Activated naive CD8-positive, alpha-beta T cell treated with anti-CD3 and anti-CD28 coated beads, Interleukin-2, amount 10 ng/mL, durations not matched to agents 7 days and 5 days (primary cell): ENCODE results near the gene RUNX1. TPM values are rescaled to one million over a fixed set of nuclear protein-coding genes. Genes with fewer than 3 reads are reported as not detected.
A peak's percentile ranks its signal among the peaks of the same experiment; 100 is the strongest.

ENCODE experiments used
- ATAC-seq: fragments of 150-1000 bp; cut with Tn5 transposase; one replicate; pipeline ENCODE4 v1.10.0; 2021; ENCODE audit warnings: low read depth, moderate library complexity
- POLR2A ChIA-PET: fragments of 350-600 bp; sonication (Branson Sonifier 250); formaldehyde crosslinking; loops from one replicate; lab custom pipeline; 2021; ENCODE audit warnings: antibody characterized with exemption; lab: Charles Lee
- DNase-seq: peaks from one replicate; pipeline ENCODE4 v3.0.0; 2021
- H3K27ac Mint-ChIP-seq: one replicate; pipeline ENCODE4 v1.8.0; 2022; ENCODE audit warnings: mild to moderate bottlenecking, mixed read lengths
- H3K27me3 Mint-ChIP-seq: one replicate; pipeline ENCODE4 v1.8.0; 2022; ENCODE audit warnings: mild to moderate bottlenecking, moderate library complexity, mixed read lengths
- H3K36me3 Mint-ChIP-seq: one replicate; pipeline ENCODE4 v1.8.0; 2021; ENCODE audit warnings: mild to moderate bottlenecking, mixed read lengths
- H3K4me1 Mint-ChIP-seq: one replicate; pipeline ENCODE4 v1.8.0; 2021; ENCODE audit warnings: mixed read lengths
- H3K4me3 Mint-ChIP-seq: one replicate; pipeline ENCODE4 v1.8.0; 2022; ENCODE audit warnings: mild to moderate bottlenecking, moderate library complexity, mixed read lengths
- H3K9me3 Mint-ChIP-seq: one replicate; pipeline ENCODE4 v1.8.0; 2021; ENCODE audit warnings: mixed read lengths
- total RNA-seq, 2 experiments: library from RNA; stranded (reverse); gene quantifications; one replicate each; pipeline ENCODE4 v1.2.3, GENCODE V29; 2021

The RUNX1 gene
- total RNA-seq, 2 experiments from 2014 or later: 23.0 to 29.7 TPM

GRCh38 chr21:35077466-35077865, 28.4 kb upstream of the RUNX1 start:
- H3K27ac Mint-ChIP-seq: no peak overlapping the region
- H3K4me3 Mint-ChIP-seq: no peak overlapping the region
- peaks cover 1% of the 10 kb centered on the region for H3K36me3 Mint-ChIP-seq
- no peak for ATAC-seq
- H3K9me3 Mint-ChIP-seq: peaks cover 12% of the 10 kb centered on the region
- POLR2A ChIA-PET: no interaction called here
- peaks cover 4% of the 10 kb centered on the region for H3K4me1 Mint-ChIP-seq
- H3K27me3 Mint-ChIP-seq: peaks cover 8% of the 10 kb centered on the region
- no peak for DNase-seq

- Mint-ChIP-seq H3K4me3 (no peak overlapping the region), H3K27ac (no peak overlapping the region), H3K36me3 (no peaks in the 10 kb centered on the region), H3K9me3 (peaks cover 8% of the 10 kb centered on the region), H3K4me1 (peaks cover 4% of the 10 kb centered on the region), H3K27me3 (peaks cover 5% of the 10 kb centered on the region)
- POLR2A ChIA-PET: interaction anchor here (1.4 kb wide), 1 partner anchor 49 kb away, joined by 3 read pairs; no protein-coding TSS in a partner anchor
- ATAC-seq: no peak
- no peak for DNase-seq
Observed at GRCh38 chr21:35075546-35075945, 26.4 kb upstream of the RUNX1 start.

DNA sequence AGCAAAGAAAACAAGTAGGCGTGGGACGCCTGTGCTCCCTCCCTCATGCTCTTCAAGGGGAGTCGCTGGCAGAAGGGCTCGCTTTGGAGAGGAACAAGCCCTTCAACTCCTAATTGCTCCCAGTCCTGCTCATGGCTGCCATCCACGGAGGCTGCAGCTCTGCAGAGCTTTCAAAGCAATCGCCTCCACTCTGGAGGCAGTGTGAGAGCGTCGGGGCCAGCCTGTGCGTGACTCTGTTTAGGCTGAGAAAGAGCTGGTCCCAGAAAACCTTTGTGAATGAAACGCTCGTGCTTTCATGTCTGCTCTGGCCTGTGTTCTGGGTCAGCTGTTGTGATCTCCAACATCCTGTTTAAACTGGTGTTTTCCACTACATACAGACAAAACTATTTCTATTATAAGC, 23.9 kb upstream of the RUNX1 start:
- Mint-ChIP-seq H3K36me3 (no peaks in the 10 kb centered on the region), H3K27me3 (peaks cover 2% of the 10 kb centered on the region), H3K4me1 (peaks cover 4% of the 10 kb centered on the region), H3K4me3 (no peak overlapping the region), H3K9me3 (peaks cover 8% of the 10 kb centered on the region), H3K27ac (no peak overlapping the region)
- no peak for DNase-seq
- no peak for ATAC-seq
- POLR2A ChIA-PET: no interaction called here

GRCh38 chr21:35072557-35072956, 23.5 kb upstream of the RUNX1 start:
- POLR2A ChIA-PET: no interaction called here
- no peak for ATAC-seq
- H3K4me3 Mint-ChIP-seq: no peak overlapping the region

DNA sequence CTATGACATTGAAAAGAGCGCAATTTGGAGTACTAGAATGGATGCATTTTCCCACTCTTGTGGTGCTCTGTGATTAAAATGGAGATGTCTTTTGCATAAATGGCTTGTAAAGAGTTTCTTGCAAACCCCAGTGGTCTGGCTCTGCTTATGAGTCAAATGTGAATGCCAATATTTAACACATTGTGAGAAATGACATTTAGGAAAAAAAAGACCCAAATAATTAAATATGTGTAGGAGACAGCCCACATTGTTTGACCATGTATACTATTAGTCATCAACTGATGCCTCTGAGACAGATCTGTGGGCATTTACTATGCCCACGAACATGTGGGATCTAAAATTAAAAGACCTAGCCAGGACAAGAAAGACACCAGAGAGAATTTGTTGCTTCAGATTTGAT, 22.2 kb upstream of the RUNX1 start:
- Mint-ChIP-seq H3K4me1 (peaks cover 4% of the 10 kb centered on the region), H3K36me3 (no peaks in the 10 kb centered on the region), H3K9me3 (peaks cover 10% of the 10 kb centered on the region), H3K27me3 (peaks cover 2% of the 10 kb centered on the region), H3K4me3 (no peak overlapping the region), H3K27ac (no peak overlapping the region)
- DNase-seq (no peak), ATAC-seq (no peak)
- POLR2A ChIA-PET: no interaction called here

More at GRCh38 chr21:35072557-35072956, 23.5 kb upstream of the RUNX1 start:
- peaks cover 2% of the 10 kb centered on the region for H3K27me3 Mint-ChIP-seq
- peaks cover 8% of the 10 kb centered on the region for H3K9me3 Mint-ChIP-seq
- no peaks in the 10 kb centered on the region for H3K36me3 Mint-ChIP-seq
- H3K27ac Mint-ChIP-seq: no peak overlapping the region
- DNase-seq: no peak
- H3K4me1 Mint-ChIP-seq: peaks cover 4% of the 10 kb centered on the region

DNA sequence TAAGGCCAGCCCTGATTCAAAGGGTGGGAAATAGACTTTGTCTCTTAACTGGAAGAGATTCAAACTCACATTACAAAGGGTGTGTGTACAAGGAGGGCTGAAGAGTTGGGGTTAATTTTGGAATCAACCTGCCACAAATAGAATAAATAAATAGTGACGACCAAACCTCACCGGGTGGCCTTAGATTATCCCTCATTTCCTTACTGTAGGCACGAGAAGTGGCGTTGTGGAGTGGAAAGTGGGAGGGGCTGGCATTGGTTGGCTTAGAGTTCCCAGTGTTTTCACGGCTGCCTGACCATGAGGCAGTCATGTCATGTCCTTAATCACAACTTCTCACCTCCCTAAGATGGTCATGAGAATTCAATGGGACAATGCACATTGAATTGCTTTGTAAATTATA, 21.3 kb upstream of the RUNX1 start:
- Mint-ChIP-seq H3K9me3 (peaks cover 10% of the 10 kb centered on the region), H3K27ac (no peak overlapping the region), H3K4me3 (no peak overlapping the region), H3K36me3 (no peaks in the 10 kb centered on the region), H3K27me3 (peaks cover 2% of the 10 kb centered on the region), H3K4me1 (peaks cover under 1% of the 10 kb centered on the region)
- ATAC-seq (no peak), DNase-seq (no peak)
- POLR2A ChIA-PET: no interaction called here

GRCh38 chr21:35066824-35067223, 17.7 kb upstream of the RUNX1 start:
- Mint-ChIP-seq H3K9me3 (peaks cover 1% of the 10 kb centered on the region), H3K36me3 (no peaks in the 10 kb centered on the region), H3K4me1 (peaks cover 2% of the 10 kb centered on the region), H3K4me3 (no peak overlapping the region), H3K27me3 (no peaks in the 10 kb centered on the region), H3K27ac (no peak overlapping the region)
- ATAC-seq (no peak), DNase-seq (no peak)
- POLR2A ChIA-PET: no interaction called here

- peaks cover 1% of the 10 kb centered on the region for H3K9me3 Mint-ChIP-seq
- POLR2A ChIA-PET: no interaction called here
- H3K36me3 Mint-ChIP-seq: no peaks in the 10 kb centered on the region
- DNase-seq: no peak
- peaks cover 4% of the 10 kb centered on the region for H3K27me3 Mint-ChIP-seq
- no peak overlapping the region for H3K27ac Mint-ChIP-seq
- no peak overlapping the region for H3K4me3 Mint-ChIP-seq
- peaks cover 2% of the 10 kb centered on the region for H3K4me1 Mint-ChIP-seq
- ATAC-seq: no peak
Observed at GRCh38 chr21:35063428-35064172, 14.5 kb upstream of the RUNX1 start.

GRCh38 chr21:35062016-35062415, 12.9 kb upstream of the RUNX1 start:
- Mint-ChIP-seq H3K4me1 (peaks cover 7% of the 10 kb centered on the region), H3K9me3 (peaks cover 1% of the 10 kb centered on the region)

DNA sequence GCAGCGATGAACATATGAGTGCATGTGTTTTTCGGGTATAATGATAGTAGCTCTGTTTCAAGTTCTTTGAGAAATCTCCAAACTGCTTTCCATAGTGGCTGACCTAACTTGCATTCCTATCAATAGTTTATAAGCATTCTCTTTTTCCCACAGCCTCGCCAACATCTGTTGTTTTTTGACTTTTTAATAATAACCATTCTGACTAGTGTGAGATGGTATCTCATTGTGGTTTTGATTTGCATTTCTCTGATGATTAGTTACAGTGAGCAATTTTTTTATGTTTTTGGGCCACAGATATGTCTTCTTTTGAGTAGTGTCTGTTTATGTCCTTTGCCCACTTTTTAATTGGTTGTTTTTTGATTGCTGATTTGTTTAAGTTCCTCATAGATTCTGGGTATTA, 10.6 kb upstream of the RUNX1 start:
- H3K36me3 Mint-ChIP-seq: no peaks in the 10 kb centered on the region
- ATAC-seq: no peak
- H3K4me3 Mint-ChIP-seq: no peak overlapping the region
- peaks cover 8% of the 10 kb centered on the region for H3K27me3 Mint-ChIP-seq
- H3K9me3 Mint-ChIP-seq: no peaks in the 10 kb centered on the region
- POLR2A ChIA-PET: no interaction called here
- no peak for DNase-seq
- no peak overlapping the region for H3K27ac Mint-ChIP-seq
- peaks cover 8% of the 10 kb centered on the region for H3K4me1 Mint-ChIP-seq

More at GRCh38 chr21:35062016-35062415, 12.9 kb upstream of the RUNX1 start:
- H3K27me3 Mint-ChIP-seq: peaks cover 8% of the 10 kb centered on the region
- H3K4me3 Mint-ChIP-seq: no peak overlapping the region
- POLR2A ChIA-PET: no interaction called here
- H3K36me3 Mint-ChIP-seq: no peaks in the 10 kb centered on the region
- no peak for DNase-seq
- ATAC-seq: no peak
- H3K27ac Mint-ChIP-seq: no peak overlapping the region

DNA sequence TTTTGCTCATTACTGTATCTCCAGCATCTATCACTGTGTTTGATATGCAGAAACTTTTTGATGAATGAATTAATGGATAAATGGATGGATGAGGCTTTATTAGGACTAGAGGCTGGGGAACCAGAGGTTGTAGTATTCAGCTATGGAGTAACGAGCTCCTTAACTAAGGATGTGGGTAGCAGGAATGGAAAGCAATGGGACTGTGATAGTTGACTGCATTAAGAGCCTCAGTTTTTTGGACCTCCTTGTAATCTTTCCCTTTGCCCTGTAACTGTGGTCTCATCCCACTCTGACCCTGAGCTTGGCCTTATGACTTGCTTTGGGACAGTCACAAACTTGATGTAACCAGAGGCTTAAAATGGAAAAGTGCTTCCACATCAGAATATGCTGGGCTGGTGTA, 9.0 kb upstream of the RUNX1 start:
- ATAC-seq (no peak), DNase-seq (no peak)
- Mint-ChIP-seq H3K27ac (no peak overlapping the region), H3K27me3 (peaks cover 10% of the 10 kb centered on the region), H3K4me1 (peaks cover 6% of the 10 kb centered on the region), H3K36me3 (no peaks in the 10 kb centered on the region), H3K4me3 (no peak overlapping the region), H3K9me3 (no peaks in the 10 kb centered on the region)
- POLR2A ChIA-PET: no interaction called here

GRCh38 chr21:35057428-35057827, 8.3 kb upstream of the RUNX1 start:
- Mint-ChIP-seq H3K27ac (no peak overlapping the region), H3K4me1 (peaks cover 6% of the 10 kb centered on the region), H3K27me3 (peaks cover 14% of the 10 kb centered on the region), H3K9me3 (no peaks in the 10 kb centered on the region), H3K4me3 (no peak overlapping the region), H3K36me3 (no peaks in the 10 kb centered on the region)
- DNase-seq (no peak), ATAC-seq (no peak)
- POLR2A ChIA-PET: no interaction called here

DNA sequence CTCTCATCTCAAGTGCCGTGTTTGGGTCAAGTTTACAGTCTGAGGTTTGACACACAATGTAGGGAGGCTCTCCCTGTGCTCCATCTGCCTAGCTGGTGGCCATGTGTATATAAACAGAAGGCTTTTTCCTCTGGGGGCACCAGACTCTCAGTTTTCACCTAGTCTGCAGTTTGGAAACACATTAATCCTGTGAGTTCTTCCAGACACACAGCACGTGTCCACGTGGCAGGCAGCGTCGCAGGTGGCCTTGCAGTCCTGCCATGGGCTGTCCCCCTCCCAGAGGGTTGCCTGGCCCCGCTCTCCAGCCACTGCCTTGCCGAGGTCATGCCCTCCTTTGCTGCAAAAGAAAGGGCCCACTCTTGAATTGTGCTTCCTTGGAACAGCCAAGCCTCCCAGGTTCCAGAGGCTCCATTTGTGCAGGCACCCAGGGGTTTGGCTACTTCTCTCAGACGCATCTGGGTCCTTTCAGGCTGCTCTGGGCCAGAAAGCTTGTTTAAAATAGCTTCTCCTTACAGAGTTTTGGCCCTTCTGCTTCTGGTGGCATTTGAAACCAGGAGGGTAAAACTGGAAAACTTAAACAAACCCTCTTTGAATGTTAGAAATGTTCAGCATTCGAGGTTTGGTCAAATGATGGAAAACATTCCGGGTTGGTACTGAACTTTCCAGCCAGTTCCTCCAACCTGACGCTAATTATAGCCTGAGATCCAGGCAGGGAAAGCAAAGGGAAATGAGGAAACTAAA, 4.4 kb upstream of the RUNX1 start:
- DNase-seq: no peak
- peaks cover 37% of the 10 kb centered on the region for H3K4me1 Mint-ChIP-seq

DNA sequence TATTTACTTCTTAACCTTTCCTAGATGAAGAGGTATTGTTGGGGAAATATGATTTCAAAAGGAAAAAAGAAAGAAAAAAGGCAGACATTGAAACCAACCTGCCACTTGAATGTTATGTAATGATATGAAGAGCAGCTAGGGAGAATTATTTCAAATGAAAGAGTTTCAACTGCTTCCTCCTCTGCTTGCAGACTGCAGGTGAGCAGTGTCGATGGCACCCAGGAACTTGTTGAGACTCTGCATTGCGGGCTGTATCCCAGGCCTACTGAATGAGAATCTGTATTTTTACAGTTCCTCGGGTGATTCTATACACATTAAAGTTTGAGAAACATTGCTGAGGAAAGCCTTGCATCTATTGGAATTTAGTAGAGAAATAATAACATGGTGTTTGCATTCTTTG, 3.7 kb upstream of the RUNX1 start:
- DNase-seq (no peak), ATAC-seq (no peak)
- POLR2A ChIA-PET: interaction anchor here (0.6 kb wide), 1 partner anchor 253 kb away, joined by 3 read pairs; no protein-coding TSS in a partner anchor
- Mint-ChIP-seq H3K36me3 (no peaks in the 10 kb centered on the region), H3K27ac (no peak overlapping the region), H3K27me3 (peaks cover 8% of the 10 kb centered on the region), H3K9me3 (no peaks in the 10 kb centered on the region), H3K4me1 (peaks cover 43% of the 10 kb centered on the region), H3K4me3 (no peak overlapping the region)

More for the DNA sequence above, 4.4 kb upstream of the RUNX1 start:
- Mint-ChIP-seq H3K36me3 (no peaks in the 10 kb centered on the region), H3K4me3 (no peak overlapping the region), H3K9me3 (no peaks in the 10 kb centered on the region), H3K27ac (peak overlapping the region; percentile 52), H3K27me3 (peaks cover 10% of the 10 kb centered on the region)
- POLR2A ChIA-PET: no interaction called here
- ATAC-seq: no peak
